ENCODE measurements around the gene CGB5. TPM values are rescaled to one million over a fixed set of nuclear protein-coding genes. Genes with fewer than 3 reads are reported as not detected.
"Not testable (repeated sequence)": the region's sequence is repeated elsewhere in the genome, so short reads cannot be mapped to it uniquely, and the experiment has no call there.

Gene CGB5
- total RNA-seq, 1 donor from 2014 or later = not detected

- peaks cover 38 to 54% (median 50%) of the 10 kb centered on the region in 3 donors for H3K36me3 ChIP-seq (ENCODE audit: control insufficient read depth in 3 of 3, insufficient read depth in 3 of 3, low read length in 3 of 3)
- peaks cover 12 to 20% (median 15%) of the 10 kb centered on the region in 3 donors for H3K4me1 ChIP-seq (ENCODE audit: control insufficient read depth in 3 of 3, insufficient read depth in 3 of 3, low read length in 3 of 3)
- peaks cover under 1 to 3% (median 3%) of the 10 kb centered on the region in 3 donors for H3K27me3 ChIP-seq (ENCODE audit: control insufficient read depth in 3 of 3, insufficient read depth in 3 of 3, low read length in 3 of 3)
Measured at GRCh38 chr19:49014123-49014869, 29.4 kb upstream of the CGB5 start.

GRCh38 chr19:49014870-49015255, 28.8 kb upstream of the CGB5 start:
- H3K36me3 ChIP-seq (ENCODE audit: control insufficient read depth in 3 of 3, insufficient read depth in 3 of 3, low read length in 3 of 3) = peaks cover 33 to 48% (median 44%) of the 10 kb centered on the region in 3 donors
- H3K4me1 ChIP-seq (ENCODE audit: control insufficient read depth in 3 of 3, insufficient read depth in 3 of 3, low read length in 3 of 3) = peaks cover 15 to 21% (median 16%) of the 10 kb centered on the region in 3 donors
- no peaks in the 10 kb centered on the region for H3K9me3 ChIP-seq (ENCODE audit: control insufficient read depth in 3 of 3, low read length in 3 of 3)
- H3K9ac ChIP-seq (ENCODE audit: low read depth in 1 of 3, low read length in 3 of 3) = no peak overlapping the region
- no peak overlapping the region for H3K4me3 ChIP-seq (ENCODE audit: low read length in 3 of 3)
- no peak overlapping the region for H3K27ac ChIP-seq (ENCODE audit: low read depth, low read length)
- H3K27me3 ChIP-seq (ENCODE audit: control insufficient read depth in 3 of 3, insufficient read depth in 3 of 3, low read length in 3 of 3) = peaks cover 3 to 6% (median 4%) of the 10 kb centered on the region in 3 donors

More at GRCh38 chr19:49014123-49014869, 29.4 kb upstream of the CGB5 start:
- no peak overlapping the region for H3K9ac ChIP-seq (ENCODE audit: low read depth in 1 of 3, low read length in 3 of 3)
- no peak overlapping the region for H3K27ac ChIP-seq (ENCODE audit: low read depth, low read length)
- no peaks in the 10 kb centered on the region for H3K9me3 ChIP-seq (ENCODE audit: control insufficient read depth in 3 of 3, low read length in 3 of 3)
- no peak overlapping the region for H3K4me3 ChIP-seq (ENCODE audit: low read length in 3 of 3)

GRCh38 chr19:49016067-49016839, 27.4 kb upstream of the CGB5 start:
- no peak overlapping the region for H3K27ac ChIP-seq (ENCODE audit: low read depth, low read length)
- H3K36me3 ChIP-seq (ENCODE audit: control insufficient read depth in 3 of 3, insufficient read depth in 3 of 3, low read length in 3 of 3) = peaks cover 26 to 40% (median 33%) of the 10 kb centered on the region in 3 donors
- no peak overlapping the region for H3K4me3 ChIP-seq (ENCODE audit: low read length in 3 of 3)
- no peaks in the 10 kb centered on the region for H3K9me3 ChIP-seq (ENCODE audit: control insufficient read depth in 3 of 3, low read length in 3 of 3)
- H3K9ac ChIP-seq (ENCODE audit: low read depth in 1 of 3, low read length in 3 of 3) = no peak overlapping the region
- H3K4me1 ChIP-seq (ENCODE audit: control insufficient read depth in 3 of 3, insufficient read depth in 3 of 3, low read length in 3 of 3) = peaks cover 15 to 21% (median 16%) of the 10 kb centered on the region in 3 donors
- peaks cover 3 to 10% (median 4%) of the 10 kb centered on the region in 3 donors for H3K27me3 ChIP-seq (ENCODE audit: control insufficient read depth in 3 of 3, insufficient read depth in 3 of 3, low read length in 3 of 3)

- peak within 1 kb of the TSS; percentile 54 to 61 (median 60) for H3K4me3 ChIP-seq (ENCODE audit: low read length in 3 of 3)
- no peak within 1 kb of the TSS for H3K27ac ChIP-seq (ENCODE audit: low read depth, low read length)
- peaks cover 17 to 31% (median 24%) of the 10 kb centered on the region in 3 donors for H3K36me3 ChIP-seq (ENCODE audit: control insufficient read depth in 3 of 3, insufficient read depth in 3 of 3, low read length in 3 of 3)
- H3K4me1 ChIP-seq (ENCODE audit: control insufficient read depth in 3 of 3, insufficient read depth in 3 of 3, low read length in 3 of 3) = peaks cover 15 to 21% (median 16%) of the 10 kb centered on the region in 3 donors
- peak within 1 kb of the TSS in 2 of 3 donors; percentile 23 to 66 for H3K9ac ChIP-seq (ENCODE audit: low read depth in 1 of 3, low read length in 3 of 3)
- no peaks in the 10 kb centered on the region for H3K9me3 ChIP-seq (ENCODE audit: control insufficient read depth in 3 of 3, low read length in 3 of 3)
- H3K27me3 ChIP-seq (ENCODE audit: control insufficient read depth in 3 of 3, insufficient read depth in 3 of 3, low read length in 3 of 3) = peaks cover 3 to 11% (median 4%) of the 10 kb centered on the region in 3 donors
Measured at GRCh38 chr19:49017041-49017665, 26.5 kb upstream of the CGB5 start, which contains the start of gene LHB. Gene LHB, minus strand, starts transcription at chr19:49017091. Its CDS starts 10 bp downstream, at chr19:49017081.

GRCh38 chr19:49017666-49018351, 25.8 kb upstream of the CGB5 start:
- peaks cover 15 to 21% (median 16%) of the 10 kb centered on the region in 3 donors for H3K4me1 ChIP-seq (ENCODE audit: control insufficient read depth in 3 of 3, insufficient read depth in 3 of 3, low read length in 3 of 3)
- peaks cover 3 to 11% (median 4%) of the 10 kb centered on the region in 3 donors for H3K27me3 ChIP-seq (ENCODE audit: control insufficient read depth in 3 of 3, insufficient read depth in 3 of 3, low read length in 3 of 3)

GRCh38 chr19:49018388-49019241, 25.0 kb upstream of the CGB5 start:
- peak overlapping the region; percentile 23 to 66 (median 43) for H3K9ac ChIP-seq (ENCODE audit: low read depth in 1 of 3, low read length in 3 of 3)
- peaks cover 3 to 11% (median 4%) of the 10 kb centered on the region in 3 donors for H3K27me3 ChIP-seq (ENCODE audit: control insufficient read depth in 3 of 3, insufficient read depth in 3 of 3, low read length in 3 of 3)

More at GRCh38 chr19:49017666-49018351, 25.8 kb upstream of the CGB5 start:
- Histone ChIP-seq H3K36me3 (ENCODE audit: control insufficient read depth in 3 of 3, insufficient read depth in 3 of 3, low read length in 3 of 3) (peaks cover 13 to 25% (median 22%) of the 10 kb centered on the region in 3 donors), H3K4me3 (ENCODE audit: low read length in 3 of 3) (peak overlapping the region; percentile 54 to 61 (median 60)), H3K9ac (ENCODE audit: low read depth in 1 of 3, low read length in 3 of 3) (peak overlapping the region; percentile 23 to 66 (median 43)), H3K27ac (ENCODE audit: low read depth, low read length) (no peak overlapping the region), H3K9me3 (ENCODE audit: control insufficient read depth in 3 of 3, low read length in 3 of 3) (no peaks in the 10 kb centered on the region)

GRCh38 chr19:49019242-49019932, 24.3 kb upstream of the CGB5 start:
- no peak overlapping the region for H3K27ac ChIP-seq (ENCODE audit: low read depth, low read length)
- peaks cover 15 to 21% (median 16%) of the 10 kb centered on the region in 3 donors for H3K4me1 ChIP-seq (ENCODE audit: control insufficient read depth in 3 of 3, insufficient read depth in 3 of 3, low read length in 3 of 3)
- H3K27me3 ChIP-seq (ENCODE audit: control insufficient read depth in 3 of 3, insufficient read depth in 3 of 3, low read length in 3 of 3) = peaks cover 3 to 11% (median 4%) of the 10 kb centered on the region in 3 donors
- H3K9me3 ChIP-seq (ENCODE audit: control insufficient read depth in 3 of 3, low read length in 3 of 3) = no peaks in the 10 kb centered on the region
- peaks cover 13 to 20% (median 19%) of the 10 kb centered on the region in 3 donors for H3K36me3 ChIP-seq (ENCODE audit: control insufficient read depth in 3 of 3, insufficient read depth in 3 of 3, low read length in 3 of 3)
- peak overlapping the region; percentile 54 to 61 (median 60) for H3K4me3 ChIP-seq (ENCODE audit: low read length in 3 of 3)
- peak overlapping the region in 2 of 3 donors; percentile 14 to 66 for H3K9ac ChIP-seq (ENCODE audit: low read depth in 1 of 3, low read length in 3 of 3)

More at GRCh38 chr19:49018388-49019241, 25.0 kb upstream of the CGB5 start:
- H3K27ac ChIP-seq (ENCODE audit: low read depth, low read length); H3K9me3 ChIP-seq (ENCODE audit: control insufficient read depth in 3 of 3, low read length in 3 of 3): not testable (repeated sequence)
- peaks cover 15 to 21% (median 16%) of the 10 kb centered on the region in 3 donors for H3K4me1 ChIP-seq (ENCODE audit: control insufficient read depth in 3 of 3, insufficient read depth in 3 of 3, low read length in 3 of 3)
- H3K4me3 ChIP-seq (ENCODE audit: low read length in 3 of 3) = peak overlapping the region; percentile 54 to 61 (median 60)
- H3K36me3 ChIP-seq (ENCODE audit: control insufficient read depth in 3 of 3, insufficient read depth in 3 of 3, low read length in 3 of 3) = peaks cover 13 to 25% (median 22%) of the 10 kb centered on the region in 3 donors

GRCh38 chr19:49020342-49020741, 23.3 kb upstream of the CGB5 start:
- no peak overlapping the region for H3K9ac ChIP-seq (ENCODE audit: low read depth in 1 of 3, low read length in 3 of 3)
- H3K9me3 ChIP-seq (ENCODE audit: control insufficient read depth in 3 of 3, low read length in 3 of 3) = no peaks in the 10 kb centered on the region

More at GRCh38 chr19:49020342-49020741, 23.3 kb upstream of the CGB5 start:
- peaks cover 3 to 11% (median 4%) of the 10 kb centered on the region in 3 donors for H3K27me3 ChIP-seq (ENCODE audit: control insufficient read depth in 3 of 3, insufficient read depth in 3 of 3, low read length in 3 of 3)
- no peak overlapping the region for H3K27ac ChIP-seq (ENCODE audit: low read depth, low read length)
- H3K4me1 ChIP-seq (ENCODE audit: control insufficient read depth in 3 of 3, insufficient read depth in 3 of 3, low read length in 3 of 3) = peaks cover 15 to 21% (median 16%) of the 10 kb centered on the region in 3 donors
- peaks cover 4 to 10% (median 9%) of the 10 kb centered on the region in 3 donors for H3K36me3 ChIP-seq (ENCODE audit: control insufficient read depth in 3 of 3, insufficient read depth in 3 of 3, low read length in 3 of 3)
- no peak overlapping the region for H3K4me3 ChIP-seq (ENCODE audit: low read length in 3 of 3)

Measured in skeletal muscle tissue (tissue), 4 donors.